Breast epithelium (tissue), 3 donors: ENCODE data around the gene HOXB5.

Experiments
- POLR2A ChIP-seq: fragments of 450-650 bp; IDR thresholded peaks from one replicate; pipeline ENCODE4 v1.6.1; 2016; ENCODE audit warnings: antibody characterized with exemption, mild to moderate bottlenecking, moderate library complexity
- POLR2AphosphoS5 ChIP-seq, 3 donors: sonication (generic); formaldehyde crosslinking; IDR thresholded peaks; one replicate each; pipeline ENCODE4 v1.6.1; 2017; ENCODE audit warnings: antibody characterized with exemption in 3 of 3

DNA sequence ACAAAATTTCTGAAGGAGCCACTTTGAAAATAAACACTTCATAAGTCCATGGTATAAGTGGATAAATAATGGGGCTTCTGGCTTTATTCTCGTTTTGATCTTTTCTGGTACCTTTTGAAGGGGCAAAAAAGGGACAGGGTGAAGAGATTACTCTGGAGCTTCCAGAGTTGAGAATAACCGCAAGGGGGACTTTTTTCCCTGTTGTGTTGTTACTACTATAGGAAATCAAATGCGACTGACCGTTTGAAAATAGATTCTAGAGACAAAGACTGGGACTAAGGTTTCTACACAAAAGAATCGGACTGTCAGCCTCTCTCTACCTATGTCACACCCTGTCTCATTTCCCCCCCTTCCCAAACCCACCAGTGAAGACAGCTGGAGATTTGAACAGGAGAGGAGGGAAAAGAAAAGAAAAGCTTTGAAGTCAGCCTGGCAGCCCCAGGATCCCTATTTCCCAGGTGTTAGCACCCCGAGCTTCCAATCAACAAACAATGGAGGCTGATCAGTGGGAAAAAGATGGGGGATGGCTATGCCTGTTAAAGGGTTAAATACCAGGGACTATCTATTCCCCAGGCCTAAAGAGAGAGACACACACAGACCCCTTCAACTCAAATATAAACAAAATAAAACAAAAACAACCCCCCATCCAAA, 23.8 kb downstream of the HOXB5 start:
- TF ChIP-seq POLR2AphosphoS5 (IDR thresholded peaks at IDR 0.05) (no peak), POLR2A (no peak)
